ENCODE data around the gene FBRSL1.
"Not testable (repeated sequence)": the region's sequence is repeated elsewhere in the genome, so short reads cannot be mapped to it uniquely, and the experiment has no call there.

FBRSL1 gene

DNA sequence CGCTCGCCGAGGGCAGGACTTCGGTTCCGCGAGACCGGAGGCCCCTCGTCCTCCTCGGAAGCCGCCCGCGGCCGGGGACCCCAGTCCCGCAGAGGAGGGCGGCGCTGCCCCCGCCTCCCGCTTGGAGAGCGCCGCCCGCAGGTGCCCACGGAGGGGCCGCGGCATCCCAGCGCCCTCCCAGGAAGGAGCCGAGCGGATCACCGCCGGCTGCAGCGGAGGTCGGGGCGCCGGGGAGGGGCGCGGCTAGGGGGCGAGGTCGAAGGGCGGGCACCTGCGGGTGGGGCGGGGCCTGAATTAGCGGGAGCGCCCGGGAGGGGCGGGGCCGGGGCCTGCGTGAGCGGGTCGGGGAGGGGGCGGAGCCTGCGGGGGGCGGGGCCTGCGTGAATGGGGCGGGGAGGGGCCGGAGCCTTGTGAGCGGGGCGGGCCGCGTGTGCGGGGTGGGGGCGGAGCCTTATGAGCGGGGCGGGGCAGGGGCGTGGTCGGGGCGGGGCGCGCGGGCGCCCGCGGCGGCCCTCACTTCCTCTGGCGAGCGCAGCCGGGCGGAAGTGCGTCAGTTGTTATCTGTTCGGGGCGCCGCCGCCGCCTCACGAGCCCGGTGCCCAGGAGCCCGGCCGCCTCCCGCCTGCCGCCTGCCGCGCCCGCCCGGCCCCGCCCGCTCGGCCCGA is at the start of gene FBRSL1:
Gene FBRSL1 (plus strand): TSS at position 550 of the 665 bp plus-strand sequence.
- DNase-seq = peak; percentile 94

DNA sequence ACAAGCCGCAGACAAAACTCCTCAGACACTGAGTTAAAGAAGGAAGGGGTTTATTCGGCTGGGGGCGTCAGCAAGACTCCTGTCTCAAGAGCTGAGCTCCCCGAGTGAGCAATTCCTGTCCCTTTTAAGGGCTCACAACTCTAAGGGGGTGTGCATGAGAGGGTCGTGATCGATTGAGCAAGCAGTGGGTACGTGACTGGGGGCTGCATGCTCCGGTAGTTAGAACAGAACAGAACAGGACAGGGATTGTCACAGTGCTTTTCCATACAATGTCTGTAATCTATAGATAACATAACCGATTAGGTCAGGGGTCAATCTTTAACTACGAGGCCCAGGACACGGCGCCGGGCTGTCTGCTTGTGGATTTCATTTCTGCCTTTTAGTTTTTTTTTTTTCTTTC is 49.5 kb upstream of the FBRSL1 start:
- not testable (repeated sequence) for DNase-seq

DNA sequence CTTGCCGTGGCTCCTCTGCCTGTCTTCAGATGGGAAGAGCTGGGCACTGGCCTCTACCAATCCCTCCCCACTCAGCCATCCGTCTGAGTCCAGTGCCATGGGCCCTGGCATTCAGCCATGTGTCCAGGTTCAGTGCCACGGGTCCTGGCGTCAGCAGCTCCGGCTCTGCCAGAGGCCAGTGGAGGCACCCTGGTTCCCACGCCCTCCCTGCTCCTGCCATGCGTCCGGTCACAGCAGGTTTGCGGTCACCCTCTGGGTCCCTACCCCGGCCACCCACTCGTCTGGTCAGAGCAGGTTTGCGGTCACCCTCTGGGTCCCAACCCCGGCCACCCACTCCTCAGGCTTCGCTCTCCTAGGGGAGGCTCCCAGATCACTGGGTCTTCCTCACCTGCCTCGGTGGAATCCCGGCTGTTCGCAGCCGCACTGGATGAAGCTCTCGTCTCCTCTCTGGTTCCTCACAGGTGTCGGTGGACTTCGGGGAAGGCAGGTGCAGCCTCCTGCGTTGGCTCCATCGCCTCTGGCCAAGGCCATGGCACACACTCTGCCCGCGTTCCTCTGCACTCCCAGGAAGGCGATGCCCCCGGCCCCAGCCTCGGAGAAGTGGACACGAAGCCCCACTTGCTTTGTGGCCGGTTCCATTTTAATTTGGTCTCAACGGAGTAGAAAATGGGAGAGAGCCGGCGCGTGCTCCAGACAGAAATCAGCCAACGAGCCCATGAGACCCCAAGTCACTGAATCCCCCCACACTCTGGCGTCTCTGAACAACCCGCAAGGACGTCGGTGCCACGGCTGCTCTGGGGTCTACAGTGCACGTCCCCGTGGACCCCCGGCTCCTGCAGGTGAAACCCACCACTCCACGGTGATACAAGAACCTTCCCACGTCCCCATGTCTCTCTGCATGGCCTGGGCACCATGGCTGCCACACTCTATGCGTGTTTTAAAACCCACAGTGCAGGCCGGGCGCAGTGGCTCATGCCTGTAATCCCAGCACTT is 47.8 kb upstream of the FBRSL1 start:
- no peak for DNase-seq

DNA sequence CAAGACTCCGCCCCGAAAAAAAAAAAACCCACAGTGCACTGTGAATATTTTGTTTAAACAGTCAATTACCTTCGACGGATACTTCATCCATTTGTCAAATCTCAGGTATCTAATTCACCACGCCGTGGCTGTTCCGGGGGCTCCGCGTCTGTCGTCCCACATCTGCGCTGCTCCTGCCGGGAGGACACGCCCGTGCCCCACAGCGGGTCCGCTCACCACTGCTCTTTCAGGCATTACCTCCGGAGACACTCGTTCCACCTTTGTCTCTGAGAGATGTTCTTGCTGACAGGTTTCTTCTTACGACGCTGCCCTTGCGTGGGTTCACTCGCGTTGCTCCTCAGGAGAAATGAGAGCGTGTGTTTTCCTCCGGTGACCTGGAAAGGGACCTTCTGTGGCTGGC is 46.9 kb upstream of the FBRSL1 start:
- no peak for DNase-seq

DNA sequence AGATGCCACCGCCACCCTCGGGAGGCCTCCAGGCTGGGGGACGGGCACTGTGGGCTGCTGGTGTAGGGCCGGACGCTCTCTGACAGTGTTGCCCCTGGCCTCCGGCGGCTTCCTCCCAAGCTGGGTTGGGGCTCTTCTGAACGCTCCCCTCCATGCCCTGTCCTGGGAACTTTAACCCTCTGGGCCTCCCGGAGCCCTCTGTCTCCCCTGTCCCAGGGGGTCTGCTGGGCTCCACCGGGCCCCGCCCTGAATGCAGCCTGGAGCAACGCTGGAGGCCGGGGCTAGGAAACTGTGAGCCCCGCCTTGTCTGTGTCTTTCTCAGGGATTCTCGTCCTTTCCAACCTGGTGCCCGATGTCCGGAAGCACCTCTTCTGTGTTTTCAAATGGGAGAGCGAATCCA is 45.7 kb upstream of the FBRSL1 start:
- DNase-seq = no peak

DNA sequence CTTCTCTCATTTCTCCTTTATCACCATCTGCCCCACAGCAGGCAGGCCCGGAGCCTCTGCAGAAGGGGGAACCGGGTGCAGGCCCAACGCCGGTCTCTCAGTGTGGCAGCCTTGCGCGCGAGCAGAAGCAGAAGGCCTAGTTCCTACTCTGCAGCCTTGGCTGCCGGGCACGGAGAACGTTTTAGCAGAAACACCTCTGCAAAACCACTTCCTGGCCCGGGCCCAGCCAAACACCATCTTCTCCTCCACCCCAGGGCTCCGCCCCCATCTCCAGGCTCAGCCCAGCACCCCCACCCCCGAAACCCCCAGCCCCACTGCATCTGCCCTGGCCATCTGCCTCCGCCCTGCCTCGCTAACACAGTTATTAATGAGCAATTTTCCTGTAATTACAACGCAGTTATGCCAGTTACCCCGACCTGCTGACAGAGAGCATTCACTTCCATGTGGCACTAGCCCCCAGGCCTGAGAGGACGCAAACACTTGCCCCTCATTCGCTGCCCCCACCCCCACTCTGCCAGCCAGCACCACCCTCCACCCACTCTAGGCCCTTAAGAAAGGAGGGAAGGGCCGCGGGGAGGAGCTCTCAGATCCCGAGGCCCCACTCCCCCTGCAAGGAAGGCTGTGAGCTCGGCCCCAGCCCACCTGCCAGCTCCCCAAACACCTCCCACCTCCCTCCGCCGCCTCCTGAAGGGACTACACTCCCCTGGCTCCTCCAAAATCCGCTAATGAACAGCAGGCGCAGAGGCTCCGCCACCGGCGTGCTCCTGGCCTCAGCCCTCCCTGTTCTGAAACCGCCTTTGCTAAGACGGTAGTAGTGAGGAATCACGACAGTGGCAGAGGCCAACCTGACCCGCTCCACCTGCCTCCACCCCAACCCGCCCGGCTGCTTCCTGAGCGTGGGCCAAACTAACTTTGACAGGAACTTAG is 44.7 kb upstream of the FBRSL1 start:
- peak; percentile 81 for DNase-seq

DNA sequence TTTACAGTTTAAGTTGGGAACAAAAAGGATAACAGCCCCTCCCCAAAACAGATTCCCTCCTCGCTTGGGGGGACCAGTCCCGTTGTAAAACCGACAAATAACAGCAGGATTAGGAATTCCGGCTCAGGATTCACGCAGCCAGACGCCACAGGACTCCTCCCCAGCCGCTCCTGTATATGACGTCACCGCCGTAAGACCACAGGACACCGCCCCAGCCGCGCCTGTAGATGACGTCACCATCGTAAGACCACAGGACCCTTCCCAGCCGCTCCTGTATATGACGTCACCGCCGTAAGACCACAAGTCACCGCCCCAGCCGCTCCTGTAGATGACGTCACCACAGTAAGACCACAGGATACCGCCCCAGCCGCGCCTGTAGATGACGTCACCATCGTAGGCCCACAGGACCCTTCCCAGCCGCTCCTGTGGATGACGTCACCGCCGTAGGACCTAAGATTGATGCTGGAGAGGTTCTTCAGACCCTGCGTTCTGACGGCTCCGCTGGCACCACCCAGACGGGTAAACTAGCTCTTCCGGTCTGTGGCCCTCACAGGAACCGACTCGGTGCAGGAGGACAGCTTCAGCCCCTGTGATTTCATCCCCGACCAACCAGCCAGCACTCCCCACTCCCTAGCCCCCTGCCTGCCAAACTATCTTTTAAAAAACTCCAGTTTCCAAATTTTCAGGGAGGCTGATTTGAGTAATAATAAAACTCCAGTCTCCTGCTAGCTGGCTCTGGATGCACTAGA is 43.9 kb upstream of the FBRSL1 start:
- peak; percentile 52 for DNase-seq

DNA sequence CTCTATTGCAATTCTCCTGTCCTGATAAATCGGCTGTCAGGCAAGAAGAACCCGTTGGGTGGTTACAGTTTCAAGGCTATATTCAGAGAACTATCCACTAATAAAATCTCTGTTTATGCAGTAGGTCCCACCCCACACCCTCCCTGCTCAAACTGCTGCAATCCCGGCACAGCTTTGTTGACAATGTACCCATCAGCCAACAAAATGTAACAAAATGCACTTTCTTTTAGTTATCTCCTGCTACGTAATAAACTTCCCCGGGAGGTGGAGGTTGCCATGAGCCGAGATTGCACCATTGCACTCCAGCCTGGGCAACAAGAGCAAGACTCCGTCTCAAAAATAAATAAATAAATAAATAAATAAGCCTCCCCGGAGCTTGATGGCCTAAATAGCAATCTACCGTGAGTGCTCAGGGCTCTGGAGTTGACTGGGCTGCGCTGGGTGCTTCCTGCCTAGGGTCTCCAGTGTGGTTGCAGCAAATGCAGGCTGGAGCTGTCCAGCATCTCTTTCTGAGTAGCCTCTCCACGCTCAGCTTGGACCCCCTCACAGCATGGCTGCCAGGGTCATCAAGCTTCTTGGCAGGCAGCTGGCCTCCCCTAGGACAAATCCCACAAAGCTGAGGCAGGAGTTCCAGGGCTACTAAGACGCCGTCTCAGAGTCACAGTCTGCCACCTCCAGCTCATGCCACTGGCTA is 43.2 kb upstream of the FBRSL1 start:
- DNase-seq = no peak

DNA sequence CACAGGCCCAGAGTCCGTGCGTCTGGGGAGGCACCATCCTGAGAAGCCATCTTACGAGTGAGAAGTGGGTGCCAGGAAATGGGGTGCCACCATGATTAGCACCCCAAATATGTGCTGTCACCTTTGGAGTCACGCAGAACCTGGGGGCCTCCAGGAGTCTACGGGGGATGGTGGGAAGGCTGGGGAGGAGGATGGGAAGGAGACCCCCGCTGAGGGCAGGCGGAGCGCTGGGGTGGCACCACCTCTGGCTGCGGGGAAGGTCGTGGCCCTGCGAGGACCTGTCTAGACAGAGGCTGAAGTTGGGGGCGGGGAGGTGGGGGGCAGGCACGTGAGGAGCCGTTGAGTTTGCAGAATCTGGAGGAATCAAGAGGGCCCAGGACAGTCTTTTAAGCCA is 42.6 kb upstream of the FBRSL1 start:
- no peak for DNase-seq

DNA sequence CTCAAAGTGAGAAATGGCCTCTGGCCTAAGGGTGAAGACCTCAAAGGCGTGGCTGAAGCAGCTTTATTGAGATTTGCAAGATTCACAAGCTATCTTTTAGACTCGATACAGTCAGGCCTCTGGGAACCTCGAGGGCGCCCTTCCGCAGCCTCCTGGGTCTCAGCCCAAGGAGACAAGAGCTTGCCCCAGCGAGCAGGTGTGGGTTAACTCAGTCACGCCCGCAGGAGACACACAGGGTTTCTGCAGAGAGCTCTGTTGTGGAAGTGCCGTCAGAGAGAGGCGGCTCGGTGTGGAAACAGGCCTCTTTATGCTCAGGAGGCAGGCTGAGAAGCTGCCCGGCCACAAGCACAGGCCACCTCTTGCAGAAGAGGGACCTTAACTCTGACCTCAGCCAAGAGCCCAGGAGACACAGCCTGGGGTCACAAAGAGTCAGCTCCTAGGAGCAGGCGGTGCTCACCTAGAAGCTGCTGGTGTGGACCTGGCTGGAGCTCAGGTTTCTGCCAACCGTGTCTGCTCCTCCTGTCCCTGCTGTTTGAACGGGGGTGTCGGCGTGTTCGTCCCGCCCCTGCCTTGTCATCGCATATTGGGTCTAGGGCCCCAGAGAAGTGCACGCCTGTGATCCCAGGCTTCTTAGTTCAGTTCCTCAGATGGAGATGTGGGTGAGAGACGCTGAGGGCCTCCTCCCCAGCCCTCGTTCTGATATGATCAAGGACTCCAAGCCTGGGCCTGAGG is 42.1 kb upstream of the FBRSL1 start:
- DNase-seq = no peak

DNA sequence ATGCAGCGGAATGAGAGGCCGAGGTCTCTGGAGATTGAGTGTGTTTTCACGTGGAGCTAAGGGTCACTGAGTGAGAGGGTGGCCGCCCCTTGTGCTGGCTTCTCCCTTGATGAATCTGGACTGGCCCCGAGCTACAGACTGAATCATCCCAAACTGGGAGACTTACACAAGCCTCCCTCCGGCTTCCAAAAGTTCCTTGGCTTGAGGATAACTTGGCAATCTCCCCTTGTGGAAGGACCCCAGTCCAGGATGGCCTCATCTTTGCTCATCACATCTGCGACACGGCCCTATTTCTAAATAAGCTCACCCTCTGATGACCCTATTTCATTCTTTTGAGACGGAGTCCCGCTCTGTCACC is 41.5 kb upstream of the FBRSL1 start:
- DNase-seq = no peak

DNA sequence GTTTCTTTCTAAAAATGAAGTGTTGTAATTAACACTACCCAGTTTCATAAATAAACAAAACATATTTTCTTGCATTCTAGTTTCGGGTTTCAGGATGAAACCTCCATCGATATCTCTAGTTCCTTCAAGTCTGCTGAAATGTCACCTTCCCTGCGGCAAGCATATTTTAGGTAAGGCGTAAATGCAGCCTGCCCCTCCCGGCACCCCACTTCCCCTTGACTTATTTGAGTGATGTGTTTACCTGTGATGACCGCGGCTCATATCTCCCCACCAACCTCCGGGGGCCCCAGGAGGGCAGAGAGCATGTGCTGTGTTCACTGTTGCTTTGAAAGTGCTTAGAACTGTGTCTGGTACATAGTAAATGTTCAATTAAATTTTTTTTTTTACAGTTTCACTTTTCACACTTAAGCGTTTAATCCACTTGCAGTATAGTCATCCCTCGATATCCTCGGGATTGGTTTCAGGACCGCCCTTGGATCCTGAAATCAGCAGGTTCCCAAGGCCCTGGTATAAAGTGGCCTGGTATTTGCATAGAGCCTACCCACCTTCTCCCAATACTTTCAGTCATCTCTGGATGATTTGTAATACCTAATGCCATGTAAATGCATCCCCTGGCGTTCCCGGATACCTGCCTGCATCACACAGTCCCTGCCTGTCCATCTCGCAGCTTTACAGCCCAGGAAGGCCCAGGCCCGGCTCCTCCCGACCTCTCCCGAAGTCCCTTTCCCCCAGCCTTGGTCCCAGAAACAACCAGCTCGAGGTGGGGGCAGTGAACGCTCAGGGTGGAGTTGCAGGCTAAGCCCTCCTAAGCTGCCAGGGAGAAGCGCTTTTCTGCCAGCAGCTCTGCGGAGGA is 40.2 kb upstream of the FBRSL1 start:
- DNase-seq = peak; percentile 42

DNA sequence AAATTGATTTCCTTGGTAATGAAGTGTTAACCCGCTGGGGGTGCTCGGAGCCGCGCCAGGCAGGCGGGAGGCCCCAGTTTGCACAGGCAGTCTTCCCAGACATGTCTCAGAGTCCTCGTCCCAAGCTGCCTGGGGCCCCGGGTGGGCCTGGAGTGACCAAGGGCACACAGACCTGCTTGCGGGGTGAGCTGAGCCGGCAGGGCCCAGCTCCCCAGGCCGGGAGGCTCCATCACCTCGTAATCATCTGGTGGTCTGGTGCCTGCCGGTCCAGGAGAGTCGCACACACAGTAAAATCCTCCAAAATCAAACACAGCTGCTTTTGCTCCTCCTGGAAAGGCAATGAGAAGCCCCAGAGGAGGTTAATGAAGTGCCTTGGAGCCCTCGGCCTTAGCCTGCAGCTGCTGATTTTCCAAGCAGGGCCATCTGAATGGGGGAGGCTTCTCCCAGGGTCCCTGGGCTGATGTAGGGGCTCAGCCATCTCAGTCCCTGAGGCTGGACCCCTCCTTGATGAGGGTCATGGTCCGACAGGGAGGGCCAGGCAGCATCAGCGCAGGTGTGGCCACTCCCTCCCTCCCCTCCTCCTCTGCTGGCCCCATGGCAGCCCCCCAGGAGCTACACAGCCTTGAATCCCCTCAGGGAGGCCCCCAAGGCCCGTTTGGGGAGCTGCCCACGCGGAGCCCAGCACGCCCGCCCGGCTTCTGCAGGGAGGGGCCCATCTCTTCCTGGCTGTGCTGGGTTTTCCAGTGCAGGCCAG is 39.4 kb upstream of the FBRSL1 start:
- DNase-seq = no peak

DNA sequence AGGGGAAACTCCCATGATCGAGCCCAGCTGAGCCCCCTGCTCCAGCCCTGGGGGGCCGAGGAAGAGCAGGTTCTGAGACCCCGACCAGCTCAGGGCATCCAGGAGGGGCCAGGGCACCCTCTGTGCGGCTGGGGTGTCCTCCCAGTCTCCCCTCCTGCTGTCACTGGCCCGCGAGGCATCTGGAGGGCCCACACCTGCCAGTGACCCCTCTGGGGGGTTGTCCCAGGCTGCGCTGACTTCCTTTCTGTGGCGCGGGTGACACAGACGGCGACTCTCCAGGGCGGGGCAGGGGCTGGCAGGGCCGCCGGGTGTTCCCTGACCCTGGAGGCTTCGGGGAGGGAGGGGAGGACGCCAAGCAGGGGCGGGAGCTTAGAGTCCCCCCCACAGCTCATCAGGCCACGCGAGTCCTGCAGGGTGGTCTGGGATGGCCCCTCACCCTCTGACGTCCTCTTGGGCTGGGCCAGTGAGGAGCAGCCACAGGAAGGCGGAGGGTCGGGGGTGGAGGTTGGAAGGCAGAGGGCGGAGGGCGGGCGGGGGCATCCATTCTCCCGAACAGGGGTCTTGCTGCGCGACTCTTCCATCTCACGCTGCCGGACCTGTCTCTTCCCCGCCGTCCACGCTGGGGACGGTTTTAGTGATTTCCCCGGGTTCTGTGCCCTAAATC is 38.6 kb upstream of the FBRSL1 start:
- no peak for DNase-seq

DNA sequence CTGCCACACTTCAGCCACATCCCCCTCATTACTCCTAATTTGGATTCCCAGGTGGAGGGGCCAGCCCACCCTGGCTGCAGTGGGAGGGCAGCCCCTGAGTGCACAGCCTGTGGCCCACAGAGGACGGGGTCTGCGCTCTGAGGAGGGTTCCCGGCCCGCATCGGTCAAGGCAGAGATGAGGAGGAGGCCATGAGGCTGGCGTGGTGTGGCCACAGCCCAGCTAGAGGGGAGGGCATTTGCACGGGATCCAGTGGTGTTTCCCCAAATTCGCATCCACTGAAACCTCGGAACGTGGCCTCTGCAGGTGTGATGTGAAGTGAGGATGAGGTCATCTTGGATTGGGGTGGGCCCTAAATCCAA is 38.1 kb upstream of the FBRSL1 start:
- no peak for DNase-seq

DNA sequence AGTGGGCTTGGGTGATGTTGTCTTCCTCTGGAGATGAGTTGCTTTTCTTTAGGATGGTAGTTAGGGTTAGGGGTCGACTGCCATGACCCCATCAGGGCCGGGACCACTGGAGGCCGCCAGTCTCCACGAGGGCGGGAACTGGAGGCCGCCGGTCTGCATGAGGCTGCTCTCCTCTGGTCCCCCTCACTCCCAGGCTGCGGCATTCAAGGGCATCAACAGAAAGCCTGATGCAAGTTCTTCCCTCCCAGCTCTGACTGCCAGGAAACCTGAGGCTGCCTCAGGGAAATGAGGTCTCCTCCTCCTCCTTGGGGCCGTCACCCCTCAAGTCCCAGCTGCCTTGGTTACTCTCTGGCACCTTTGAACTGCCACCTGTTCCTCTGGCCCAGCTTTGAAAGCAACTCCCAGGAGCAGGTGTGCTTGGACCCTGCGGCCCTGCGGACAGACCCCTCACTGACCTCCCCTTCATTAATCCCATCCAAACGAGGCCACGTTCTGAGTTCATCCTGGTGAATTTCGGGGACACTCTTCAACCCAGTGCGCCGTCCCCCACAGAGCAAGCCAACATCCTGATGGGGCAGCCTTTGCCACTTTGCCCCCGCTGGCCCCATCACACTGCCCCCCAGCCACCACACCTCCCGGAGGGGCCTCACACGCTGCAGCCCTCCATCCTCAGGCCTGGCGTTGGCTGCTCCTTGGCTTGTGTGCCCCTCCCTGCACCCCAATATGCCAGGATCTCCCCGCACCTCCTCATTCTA is 37.2 kb upstream of the FBRSL1 start:
- DNase-seq = no peak

DNA sequence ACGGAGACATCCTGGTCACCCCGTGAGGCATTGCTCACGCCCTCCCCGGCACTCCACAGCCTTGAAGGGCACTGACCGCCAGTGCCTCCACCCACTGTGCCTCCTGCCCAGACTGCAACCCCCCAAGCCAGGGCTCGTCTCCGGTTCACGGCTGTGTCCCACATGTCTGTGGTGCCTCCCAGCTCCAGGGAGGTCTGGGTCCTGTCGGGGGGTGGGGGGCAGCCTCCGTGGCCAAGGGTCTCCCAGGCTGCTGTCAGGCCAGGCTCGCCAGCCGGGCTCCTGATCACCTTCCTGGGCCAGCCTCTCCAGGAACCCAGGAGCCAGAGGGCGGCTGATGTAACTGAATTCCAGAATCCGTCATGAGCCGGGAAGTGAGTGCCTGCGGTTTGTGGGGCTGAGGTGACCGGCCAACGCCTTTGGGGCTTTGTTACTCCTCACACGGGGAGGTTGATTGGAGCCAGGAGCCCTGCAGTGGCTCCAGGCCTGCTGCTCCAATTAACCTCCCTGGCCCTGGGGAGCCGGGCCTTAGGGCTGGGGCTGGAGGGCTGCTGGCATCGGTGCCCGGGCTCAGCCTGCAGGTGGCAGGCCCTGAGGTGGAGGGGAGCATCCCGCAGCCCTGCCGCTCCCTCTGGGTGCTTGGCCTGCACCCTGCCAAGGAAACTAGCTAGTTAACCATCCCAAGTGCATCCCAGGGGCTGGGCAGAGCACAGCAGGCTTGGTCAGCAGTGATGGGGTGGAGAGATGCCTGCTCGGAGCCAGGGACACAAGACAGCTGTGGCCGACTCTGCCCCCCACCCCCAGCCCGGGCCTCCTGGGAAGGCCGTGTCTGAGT is 36.4 kb upstream of the FBRSL1 start:
- DNase-seq = no peak

Data from activated gamma-delta T cell treated with Interleukin-2 at 50 U/mL for 16 hours (primary cell).